Neural cell (in vitro differentiated cells): ENCODE data around the gene DIS3L2. TPM values are rescaled to one million over a fixed set of nuclear protein-coding genes. Genes with fewer than 3 reads are reported as not detected.
"Not testable (repeated sequence)": the region's sequence is repeated elsewhere in the genome, so short reads cannot be mapped to it uniquely, and the experiment has no call there.

Source experiments
- H2AFZ ChIP-seq: fragments of 200-600, 300-800 bp; sonication (generic), shearing (Covaris generic); 2 replicates; pipeline ENCODE4 v1.6.0; 2014; ENCODE audit warnings: low read depth, mild to moderate bottlenecking, antibody characterized with exemption, low read length, moderate library complexity
- H3F3A ChIP-seq: fragments of 200-600 bp; shearing (Covaris generic); 2 replicates; pipeline ENCODE4 v1.6.1; 2016; ENCODE audit warnings: mild to moderate bottlenecking, moderate library complexity, mixed read lengths, antibody characterized with exemption, low read length; ENCODE audit not compliant: insufficient read depth, poor library complexity, severe bottlenecking
- H3K27ac ChIP-seq: fragments of 200-600, 300-800 bp; sonication (generic), shearing (Covaris generic); 2 replicates; pipeline ENCODE4 v1.5.1; 2014; ENCODE audit warnings: mild to moderate bottlenecking, low read length, moderate library complexity
- H3K27me3 ChIP-seq: fragments of 300-800, 200-600 bp; sonication (generic), shearing (Covaris generic); 2 replicates; pipeline ENCODE4 v1.6.0; 2014; ENCODE audit warnings: mild to moderate bottlenecking, low read depth, low read length, moderate library complexity; ENCODE audit not compliant: insufficient read depth
- H3K36me3 ChIP-seq: fragments of 300-800, 200-600 bp; sonication (generic), shearing (Covaris generic); 2 replicates; pipeline ENCODE4 v1.5.1; 2014; ENCODE audit warnings: mild to moderate bottlenecking, antibody characterized with exemption, low read length, moderate library complexity; ENCODE audit not compliant: insufficient read depth
- H3K4me2 ChIP-seq: fragments of 300-800, 200-600 bp; sonication (generic), shearing (Covaris generic); 2 replicates; pipeline ENCODE4 v1.6.0; 2014; ENCODE audit warnings: mild to moderate bottlenecking, low read length
- H3K4me3 ChIP-seq: fragments of 300-800, 200-600 bp; sonication (generic), shearing (Covaris generic); 2 replicates; pipeline ENCODE4 v1.5.1; 2014; ENCODE audit warnings: mild to moderate bottlenecking, low read length, moderate library complexity
- H3K79me2 ChIP-seq: fragments of 200-600 bp; shearing (Covaris generic); replicated peaks from 2 replicates; pipeline ENCODE4 v1.6.0; 2014; ENCODE audit warnings: mild to moderate bottlenecking, low read length, moderate library complexity; ENCODE audit not compliant: insufficient read depth
- H3K9ac ChIP-seq: fragments of 300-800, 200-600 bp; sonication (generic), shearing (Covaris generic); 2 replicates; pipeline ENCODE4 v1.6.1; 2016; ENCODE audit warnings: mild to moderate bottlenecking, low read length, mixed read lengths
- H3K9me2 ChIP-seq: fragments of 200-600 bp; shearing (Covaris generic); 2 replicates; pipeline ENCODE4 v1.6.1; 2016; ENCODE audit warnings: mild to moderate bottlenecking, low read length, mixed read lengths; ENCODE audit not compliant: insufficient read depth
- H3K9me3 ChIP-seq: fragments of 200-600, 300-800 bp; sonication (generic), shearing (Covaris generic); 2 replicates; pipeline ENCODE4 v1.6.1; 2016; ENCODE audit warnings: mild to moderate bottlenecking, mixed run types, low read length, moderate library complexity, mixed read lengths
- H4K20me1 ChIP-seq: fragments of 200-600 bp; shearing (Covaris generic); 2 replicates; pipeline ENCODE4 v1.6.1; 2016; ENCODE audit warnings: mild to moderate bottlenecking, mixed run types; ENCODE audit not compliant: insufficient read depth
- CTCF ChIP-seq: fragments of 450-650 bp; IDR thresholded peaks from 2 replicates; pipeline ENCODE4 v1.5.1; 2014; ENCODE audit warnings: antibody characterized with exemption, mild to moderate bottlenecking, moderate library complexity; ENCODE audit not compliant: poor library complexity, severe bottlenecking
- EP300 ChIP-seq: fragments of 450-650 bp; conservative IDR thresholded peaks from 2 replicates; pipeline ENCODE4 v1.6.1; 2014; ENCODE audit warnings: antibody characterized with exemption, mild to moderate bottlenecking, moderate library complexity; ENCODE audit not compliant: poor library complexity, severe bottlenecking
- EZH2 ChIP-seq: fragments of 200-600, 300-800 bp; shearing (Covaris generic), sonication (generic); IDR thresholded peaks from 2 replicates; pipeline ENCODE4 v1.6.1; 2014; ENCODE audit warnings: antibody characterized with exemption, low read length, borderline replicate concordance, mild to moderate bottlenecking; ENCODE audit not compliant: insufficient read depth, poor library complexity, severe bottlenecking
- MXI1 ChIP-seq: fragments of 450-650 bp; conservative IDR thresholded peaks from 2 replicates; pipeline ENCODE4 v1.6.1; 2014; ENCODE audit warnings: antibody characterized with exemption, mild to moderate bottlenecking; ENCODE audit not compliant: poor library complexity, severe bottlenecking
- POLR2AphosphoS5 ChIP-seq: IDR thresholded peaks from 2 replicates; pipeline ENCODE4 v1.6.1; 2012
- RAD21 ChIP-seq: fragments of 450-650 bp; conservative IDR thresholded peaks from 2 replicates; pipeline ENCODE4 v1.6.1; 2014; ENCODE audit warnings: antibody characterized with exemption, mild to moderate bottlenecking, moderate library complexity
- REST ChIP-seq: IDR thresholded peaks from 2 replicates; pipeline ENCODE4 v1.6.1; 2012; ENCODE audit warnings: borderline replicate concordance
- SMC3 ChIP-seq: fragments of 450-650 bp; conservative IDR thresholded peaks from 2 replicates; pipeline ENCODE4 v1.6.1; 2014; ENCODE audit warnings: antibody characterized with exemption, mild to moderate bottlenecking, moderate library complexity; ENCODE audit not compliant: poor library complexity
- TAF1 ChIP-seq: IDR thresholded peaks from 2 replicates; pipeline ENCODE4 v1.6.1; 2012; ENCODE audit warnings: low read depth
- polyA plus RNA-seq: library from polyadenylated mRNA; depleted of rRNA; stranded (reverse); fragments of >200 nt; gene quantifications from 2 replicates; pipeline ENCODE4 v1.2.3, GENCODE V29; 2014

Gene DIS3L2
- polyA plus RNA-seq, 1 donor from 2014 or later: 20.0 TPM

- no peaks in the 10 kb centered on the region for H3K9me3 ChIP-seq
- no peak overlapping the region for H3K9ac ChIP-seq
- H3K79me2 ChIP-seq: no peaks in the 10 kb centered on the region
- no peak overlapping the region for H3K27ac ChIP-seq
- TF ChIP-seq REST: no peak
- TF ChIP-seq POLR2AphosphoS5: no peak
- TF ChIP-seq MXI1: no peak
- TF ChIP-seq CTCF: no peak
- TF ChIP-seq SMC3: no peak
- no peak for TF ChIP-seq EZH2
- TF ChIP-seq TAF1: no peak
- TF ChIP-seq RAD21: no peak
- TF ChIP-seq EP300: no peak
- H3F3A ChIP-seq: no peaks in the 10 kb centered on the region
- no peak overlapping the region for H2AFZ ChIP-seq
- H4K20me1 ChIP-seq: no peaks in the 10 kb centered on the region
- H3K9me2 ChIP-seq: no peaks in the 10 kb centered on the region
- no peak overlapping the region for H3K4me2 ChIP-seq
- H3K36me3 ChIP-seq: no peaks in the 10 kb centered on the region
- H3K4me3 ChIP-seq: no peak overlapping the region
- H3K27me3 ChIP-seq: no peaks in the 10 kb centered on the region
These were observed 404.3 kb downstream of the DIS3L2 start for GRCh38 chr2:232365621-232366321.

- H3K79me2 ChIP-seq, H3F3A ChIP-seq, H3K4me3 ChIP-seq, H3K9ac ChIP-seq, H2AFZ ChIP-seq, H3K27ac ChIP-seq, H4K20me1 ChIP-seq, H3K36me3 ChIP-seq, H3K9me3 ChIP-seq, H3K4me2 ChIP-seq, H3K9me2 ChIP-seq, H3K27me3 ChIP-seq: not testable (repeated sequence)
These were observed 404.9 kb downstream of the DIS3L2 start for GRCh38 chr2:232366461-232366860.

GRCh38 chr2:232367016-232367415 is 405.5 kb downstream of the DIS3L2 start:
- TF ChIP-seq SMC3: no peak
- no peak for TF ChIP-seq TAF1
- no peak for TF ChIP-seq CTCF
- no peak for TF ChIP-seq RAD21
- no peak for TF ChIP-seq EP300
- TF ChIP-seq EZH2: no peak
- TF ChIP-seq REST: no peak
- no peak for TF ChIP-seq MXI1
- no peak for TF ChIP-seq POLR2AphosphoS5
- Histone ChIP-seq H2AFZ (no peak overlapping the region), H3K79me2 (no peaks in the 10 kb centered on the region)

More at GRCh38 chr2:232367016-232367415, 405.5 kb downstream of the DIS3L2 start:
- Histone ChIP-seq H3F3A (no peaks in the 10 kb centered on the region), H3K9ac (no peak overlapping the region), H3K27ac (no peak overlapping the region), H3K9me2 (no peaks in the 10 kb centered on the region), H3K27me3 (no peaks in the 10 kb centered on the region), H4K20me1 (no peaks in the 10 kb centered on the region), H3K4me3 (no peak overlapping the region), H3K36me3 (no peaks in the 10 kb centered on the region), H3K4me2 (no peak overlapping the region), H3K9me3 (no peaks in the 10 kb centered on the region)
